Measurements from ENCODE around the gene BTNL8. TPM values are rescaled to one million over a fixed set of nuclear protein-coding genes. Genes with fewer than 3 reads are reported as not detected.

Gene BTNL8
- total and polyA plus RNA-seq, 2 donors (not counting 1 experiment from before 2014, with no cell fraction given): not detected

DNA sequence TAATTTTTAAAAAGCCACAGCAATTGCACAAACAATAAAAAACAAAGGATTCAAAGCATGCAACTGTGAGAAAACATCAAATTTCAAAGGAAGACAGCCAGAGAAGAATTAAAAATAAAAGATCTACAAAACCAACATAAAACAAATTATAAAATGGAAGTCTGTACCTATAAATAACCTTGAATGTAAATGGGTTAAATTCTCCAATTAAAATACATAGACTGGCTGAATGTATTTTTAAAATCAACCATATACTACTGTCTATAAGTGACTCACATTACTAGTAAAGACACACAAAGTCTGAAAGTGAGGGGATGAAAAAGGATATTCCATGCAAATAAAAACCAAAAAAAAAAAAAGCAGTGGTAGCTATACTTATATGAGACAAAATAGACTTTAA lies 33.7 kb downstream of the BTNL8 start:
- no peak for TF ChIP-seq EZH2 (IDR thresholded peaks at IDR 0.05; ENCODE audit: low read length, missing control alignments)
- TF ChIP-seq, protein P1, sequence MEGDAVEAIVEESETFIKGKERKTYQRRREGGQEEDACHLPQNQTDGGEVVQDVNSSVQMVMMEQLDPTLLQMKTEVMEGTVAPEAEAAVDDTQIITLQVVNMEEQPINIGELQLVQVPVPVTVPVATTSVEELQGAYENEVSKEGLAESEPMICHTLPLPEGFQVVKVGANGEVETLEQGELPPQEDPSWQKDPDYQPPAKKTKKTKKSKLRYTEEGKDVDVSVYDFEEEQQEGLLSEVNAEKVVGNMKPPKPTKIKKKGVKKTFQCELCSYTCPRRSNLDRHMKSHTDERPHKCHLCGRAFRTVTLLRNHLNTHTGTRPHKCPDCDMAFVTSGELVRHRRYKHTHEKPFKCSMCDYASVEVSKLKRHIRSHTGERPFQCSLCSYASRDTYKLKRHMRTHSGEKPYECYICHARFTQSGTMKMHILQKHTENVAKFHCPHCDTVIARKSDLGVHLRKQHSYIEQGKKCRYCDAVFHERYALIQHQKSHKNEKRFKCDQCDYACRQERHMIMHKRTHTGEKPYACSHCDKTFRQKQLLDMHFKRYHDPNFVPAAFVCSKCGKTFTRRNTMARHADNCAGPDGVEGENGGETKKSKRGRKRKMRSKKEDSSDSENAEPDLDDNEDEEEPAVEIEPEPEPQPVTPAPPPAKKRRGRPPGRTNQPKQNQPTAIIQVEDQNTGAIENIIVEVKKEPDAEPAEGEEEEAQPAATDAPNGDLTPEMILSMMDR (conservative IDR thresholded peaks at IDR 0.05 in 1 of 2, IDR thresholded peaks at IDR 0.05 in 1 of 2; ENCODE audit: low read depth in 1 of 2, low read length in 2 of 2): no peak
- Histone ChIP-seq H3K4me2 (ENCODE audit: extremely low read depth, insufficient read depth, low read length) (no peak overlapping the region), H4K20me1 (ENCODE audit: control insufficient read depth, extremely low read depth, insufficient read depth, low read length) (no peaks in the 10 kb centered on the region), H3K4me1 (ENCODE audit: control insufficient read depth, extremely low read depth, insufficient read depth, low read length) (no peaks in the 10 kb centered on the region), H2AFZ (ENCODE audit: low read length) (no peak overlapping the region), H3K9ac (ENCODE audit: insufficient read depth, low read length) (no peak overlapping the region), H3K27ac (ENCODE audit: insufficient read depth, low read length) (no peak overlapping the region), H3K9me3 (ENCODE audit: control insufficient read depth, insufficient read depth, low read depth, low read length) (no peaks in the 10 kb centered on the region), H3K79me2 (ENCODE audit: control insufficient read depth, insufficient read depth, low read length) (no peaks in the 10 kb centered on the region), H3K4me3 (replicated peaks in 1 of 4; ENCODE audit: control extremely low read depth in 1 of 4, insufficient read depth in 1 of 4, low read depth in 3 of 4, low read length in 4 of 4) (no peak overlapping the region), H3K36me3 (ENCODE audit: control insufficient read depth, insufficient read depth, low read length) (no peaks in the 10 kb centered on the region), H3K27me3 (ENCODE audit: control insufficient read depth, insufficient read depth, low read length) (no peaks in the 10 kb centered on the region)
- DNase-seq (ENCODE audit: low read depth in 2 of 2): no peak

DNA sequence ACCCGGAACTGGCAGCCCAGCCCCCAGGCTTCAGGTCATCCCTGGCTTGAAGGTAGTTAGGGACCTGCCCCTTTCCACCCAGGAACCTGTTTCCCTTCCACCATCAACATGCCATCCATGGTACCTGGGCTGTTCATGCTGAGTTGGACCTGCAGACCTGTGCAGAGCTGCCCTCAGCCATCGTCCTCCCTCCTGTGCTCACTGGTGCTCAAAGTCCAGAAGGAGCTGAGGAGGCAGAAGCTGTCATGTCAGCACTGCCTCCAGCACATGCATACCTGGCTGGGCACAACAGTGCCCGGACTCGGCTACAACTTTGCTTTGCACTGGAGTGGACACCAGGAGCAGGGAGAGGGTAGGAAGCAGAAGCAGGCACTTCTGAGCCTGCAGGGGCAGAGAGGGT lies 36.2 kb downstream of the BTNL8 start:
- Histone ChIP-seq H3K4me3 (replicated peaks in 1 of 4; ENCODE audit: control extremely low read depth in 1 of 4, insufficient read depth in 1 of 4, low read depth in 3 of 4, low read length in 4 of 4) (no peak overlapping the region), H3K9me3 (ENCODE audit: control insufficient read depth, insufficient read depth, low read depth, low read length) (no peaks in the 10 kb centered on the region), H3K4me1 (ENCODE audit: control insufficient read depth, extremely low read depth, insufficient read depth, low read length) (no peaks in the 10 kb centered on the region), H2AFZ (ENCODE audit: low read length) (no peak overlapping the region), H4K20me1 (ENCODE audit: control insufficient read depth, extremely low read depth, insufficient read depth, low read length) (no peaks in the 10 kb centered on the region), H3K79me2 (ENCODE audit: control insufficient read depth, insufficient read depth, low read length) (no peaks in the 10 kb centered on the region), H3K27ac (ENCODE audit: insufficient read depth, low read length) (no peak overlapping the region), H3K27me3 (ENCODE audit: control insufficient read depth, insufficient read depth, low read length) (no peaks in the 10 kb centered on the region), H3K4me2 (ENCODE audit: extremely low read depth, insufficient read depth, low read length) (no peak overlapping the region), H3K9ac (ENCODE audit: insufficient read depth, low read length) (no peak overlapping the region), H3K36me3 (ENCODE audit: control insufficient read depth, insufficient read depth, low read length) (no peaks in the 10 kb centered on the region)
- no peak for DNase-seq (ENCODE audit: low read depth in 2 of 2)
- TF ChIP-seq, protein P1 (conservative IDR thresholded peaks at IDR 0.05 in 1 of 2, IDR thresholded peaks at IDR 0.05 in 1 of 2; ENCODE audit: low read depth in 1 of 2, low read length in 2 of 2): no peak
- no peak for TF ChIP-seq EZH2 (IDR thresholded peaks at IDR 0.05; ENCODE audit: low read length, missing control alignments)

DNA sequence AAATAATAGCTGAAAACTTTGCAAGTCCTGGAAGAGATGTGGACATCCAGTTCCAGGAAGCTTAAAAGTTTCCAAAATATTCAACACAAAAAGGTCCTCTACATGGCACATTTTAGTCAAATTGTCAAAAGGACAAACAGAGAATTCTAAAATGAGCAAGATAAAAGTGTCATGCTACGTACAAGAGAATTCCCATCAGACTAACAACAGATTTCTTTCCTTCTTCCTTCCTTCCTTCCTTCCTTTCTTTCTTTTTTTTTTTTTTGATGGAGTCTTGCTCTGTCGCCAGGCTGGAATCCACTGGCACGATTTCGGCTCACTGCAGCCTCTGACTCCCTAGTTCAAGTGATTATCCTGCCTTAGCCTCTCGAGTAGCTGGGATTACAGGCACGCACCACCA lies 39.3 kb downstream of the BTNL8 start:
- H3K36me3 ChIP-seq (ENCODE audit: control insufficient read depth, insufficient read depth, low read length): no peaks in the 10 kb centered on the region
- H3K9me3 ChIP-seq (ENCODE audit: control insufficient read depth, insufficient read depth, low read depth, low read length): no peaks in the 10 kb centered on the region
- no peaks in the 10 kb centered on the region for H3K27me3 ChIP-seq (ENCODE audit: control insufficient read depth, insufficient read depth, low read length)
- no peak for DNase-seq (ENCODE audit: low read depth in 2 of 2)
- H3K27ac ChIP-seq (ENCODE audit: insufficient read depth, low read length): no peak overlapping the region
- TF ChIP-seq EZH2 (IDR thresholded peaks at IDR 0.05; ENCODE audit: low read length, missing control alignments): no peak
- TF ChIP-seq, protein P1 (conservative IDR thresholded peaks at IDR 0.05 in 1 of 2, IDR thresholded peaks at IDR 0.05 in 1 of 2; ENCODE audit: low read depth in 1 of 2, low read length in 2 of 2): no peak
- no peak overlapping the region for H3K4me3 ChIP-seq (replicated peaks in 1 of 4; ENCODE audit: control extremely low read depth in 1 of 4, insufficient read depth in 1 of 4, low read depth in 3 of 4, low read length in 4 of 4)
- no peaks in the 10 kb centered on the region for H3K79me2 ChIP-seq (ENCODE audit: control insufficient read depth, insufficient read depth, low read length)
- H4K20me1 ChIP-seq (ENCODE audit: control insufficient read depth, extremely low read depth, insufficient read depth, low read length): no peaks in the 10 kb centered on the region
- no peaks in the 10 kb centered on the region for H3K4me1 ChIP-seq (ENCODE audit: control insufficient read depth, extremely low read depth, insufficient read depth, low read length)
- H3K4me2 ChIP-seq (ENCODE audit: extremely low read depth, insufficient read depth, low read length): no peak overlapping the region
- H3K9ac ChIP-seq (ENCODE audit: insufficient read depth, low read length): no peak overlapping the region
- H2AFZ ChIP-seq (ENCODE audit: low read length): no peak overlapping the region
